IMR-90 (cell line): ENCODE results near the gene INHBE. TPM values are rescaled to one million over a fixed set of nuclear protein-coding genes. Genes with fewer than 3 reads are reported as not detected.

Source experiments
- ATAC-seq: fragments of 200-7000 bp; cut with Tn5 transposase; 2 replicates; pipeline ENCODE4 v1.9.1; 2020; ENCODE audit warnings: low read depth, mild to moderate bottlenecking, moderate library complexity
- BruUV-seq: library from RNA; stranded (reverse); fragments of 400-500 nt; replicated peaks from 2 replicates; lab custom pipeline; 2021; lab: Mats Ljungman, UMichigan
- CTCF ChIA-PET: fragments of 300-600 bp; formaldehyde crosslinking; extraction: SDS; loops from one replicate; lab custom pipeline; 2021; ENCODE audit warnings: antibody characterized with exemption; lab: Yijun Ruan, JAX
- POLR2A ChIA-PET: fragments of 300-600 bp; sonication (Branson Sonifier 250); formaldehyde crosslinking; loops from one replicate; lab custom pipeline; 2022; ENCODE audit warnings: antibody characterized with exemption; ENCODE audit not compliant: unreplicated experiment; lab: Charles Lee
- DNase-seq: peaks from one replicate; pipeline ENCODE4 v3.0.0; 2013
- H2AFZ ChIP-seq: replicated peaks from 2 replicates; pipeline ENCODE3; 2013; ENCODE audit warnings: low read length, mild to moderate bottlenecking; ENCODE audit not compliant: poor library complexity
- H2AK5ac ChIP-seq: 2 replicates; pipeline ENCODE4 v1.6.1; 2013; ENCODE audit warnings: low read depth, low read length, inconsistent platforms
- H2AK9ac ChIP-seq: replicated peaks from 2 replicates; pipeline ENCODE3; 2013; ENCODE audit warnings: mild to moderate bottlenecking, low read depth, low read length, moderate library complexity; ENCODE audit not compliant: poor library complexity
- H2BK120ac ChIP-seq: 2 replicates; pipeline ENCODE4 v1.6.1; 2013; ENCODE audit warnings: low read depth, low read length, inconsistent platforms
- H2BK15ac ChIP-seq: 3 replicates; pipeline ENCODE4 v1.6.1; 2013; ENCODE audit warnings: low read depth, low read length, inconsistent platforms
- H2BK20ac ChIP-seq: 2 replicates; pipeline ENCODE4 v1.6.1; 2013; ENCODE audit warnings: low read depth, mild to moderate bottlenecking, inconsistent platforms, low read length, moderate library complexity
- H2BK5ac ChIP-seq: 2 replicates; pipeline ENCODE4 v1.6.1; 2013; ENCODE audit warnings: mild to moderate bottlenecking, low read depth, low read length, inconsistent platforms; ENCODE audit not compliant: poor library complexity, severe bottlenecking
- H3K14ac ChIP-seq: replicated peaks from 2 replicates; pipeline ENCODE4 v1.6.1; 2013; ENCODE audit warnings: low read depth, low read length, inconsistent platforms
- H3K18ac ChIP-seq: 2 replicates; pipeline ENCODE4 v1.6.1; 2013; ENCODE audit warnings: low read depth, low read length, control low read depth
- H3K23ac ChIP-seq: 2 replicates; pipeline ENCODE4 v1.6.1; 2013; ENCODE audit warnings: low read depth, low read length, inconsistent platforms
- H3K27ac ChIP-seq: 2 replicates; pipeline ENCODE4 v1.5.1; 2013; ENCODE audit warnings: mild to moderate bottlenecking, control low read depth, low read length; ENCODE audit not compliant: insufficient read depth
- H3K27me3 ChIP-seq: 2 replicates; pipeline ENCODE4 v1.6.1; 2013; ENCODE audit warnings: low read length; ENCODE audit not compliant: control insufficient read depth, insufficient read depth
- H3K36me3 ChIP-seq: 2 replicates; pipeline ENCODE4 v1.6.1; 2013; ENCODE audit warnings: low read length, mixed read lengths; ENCODE audit not compliant: control insufficient read depth, insufficient read depth
- H3K4ac ChIP-seq: 2 replicates; pipeline ENCODE4 v1.6.1; 2013; ENCODE audit warnings: low read depth, low read length, inconsistent platforms
- H3K4me1 ChIP-seq: 2 replicates; pipeline ENCODE4 v1.6.1; 2013; ENCODE audit warnings: low read length, mixed read lengths; ENCODE audit not compliant: control insufficient read depth, insufficient read depth
- H3K4me2 ChIP-seq: 2 replicates; pipeline ENCODE4 v1.6.1; 2013; ENCODE audit warnings: low read depth, mild to moderate bottlenecking, control low read depth, low read length, moderate library complexity
- H3K4me3 ChIP-seq: 2 replicates; pipeline ENCODE4 v1.5.1; 2013; ENCODE audit warnings: low read depth, mild to moderate bottlenecking, control low read depth, low read length, moderate library complexity; ENCODE audit not compliant: insufficient read depth
- H3K56ac ChIP-seq: 2 replicates; pipeline ENCODE4 v1.6.1; 2013; ENCODE audit warnings: low read length, inconsistent platforms; ENCODE audit not compliant: insufficient read depth; ENCODE audit errors: extremely low read depth
- H3K79me1 ChIP-seq, 2 experiments: 2 replicates each; pipeline ENCODE4 v1.6.1; 2013; ENCODE audit warnings: low read length in 2 of 2, inconsistent platforms in 1 of 2, low read depth in 1 of 2
- H3K9ac ChIP-seq: 2 replicates; pipeline ENCODE4 v1.6.1; 2013; ENCODE audit warnings: low read depth, low read length, control low read depth
- H3K9me1 ChIP-seq: 2 replicates; pipeline ENCODE4 v1.6.1; 2013; ENCODE audit warnings: low read length, inconsistent platforms; ENCODE audit not compliant: insufficient read depth
- H3K9me3 ChIP-seq: 2 replicates; pipeline ENCODE4 v1.6.1; 2013; ENCODE audit warnings: low read length; ENCODE audit not compliant: control insufficient read depth, insufficient read depth
- H4K20me1 ChIP-seq: 2 replicates; pipeline ENCODE4 v1.6.1; 2013; ENCODE audit warnings: low read length, inconsistent platforms; ENCODE audit not compliant: insufficient read depth
- H4K5ac ChIP-seq: 2 replicates; pipeline ENCODE4 v1.6.1; 2013; ENCODE audit warnings: mild to moderate bottlenecking, low read depth, low read length, control low read depth
- H4K8ac ChIP-seq, 2 experiments: 2 replicates each; pipeline ENCODE4 v1.6.1; 2013; ENCODE audit warnings: low read depth in 2 of 2, low read length in 2 of 2, control low read depth in 1 of 2, inconsistent platforms in 1 of 2
- H4K91ac ChIP-seq: 2 replicates; pipeline ENCODE4 v1.6.1; 2013; ENCODE audit warnings: low read depth, low read length, inconsistent platforms; ENCODE audit not compliant: insufficient read depth
- BHLHE40 ChIP-seq: fragments of 150-350 bp; IDR thresholded peaks from 2 replicates; pipeline ENCODE4 v1.6.1; 2016; ENCODE audit warnings: mild to moderate bottlenecking, low read depth, low read length
- CEBPB ChIP-seq: IDR thresholded peaks from 2 replicates; pipeline ENCODE4 v1.6.1; 2012; ENCODE audit warnings: low read depth, low read length, improper control_type of control experiment
- CHD1 ChIP-seq: IDR thresholded peaks from 2 replicates; pipeline ENCODE4 v1.6.1; 2012; ENCODE audit warnings: low read depth, low read length, improper control_type of control experiment
- ELK1 ChIP-seq: fragments of 150-350 bp; IDR thresholded peaks from 2 replicates; pipeline ENCODE4 v1.6.1; 2016; ENCODE audit warnings: low read depth, mild to moderate bottlenecking, low read length, moderate library complexity, borderline replicate concordance
- FOS ChIP-seq: fragments of 150-350 bp; IDR thresholded peaks from 2 replicates; pipeline ENCODE4 v1.6.1; 2016; ENCODE audit warnings: low read depth, low read length
- MAFK ChIP-seq: IDR thresholded peaks from 2 replicates; pipeline ENCODE4 v1.6.1; 2012; ENCODE audit warnings: low read depth, low read length, improper control_type of control experiment
- MAZ ChIP-seq: IDR thresholded peaks from 2 replicates; pipeline ENCODE4 v1.6.1; 2012; ENCODE audit warnings: low read depth, mild to moderate bottlenecking, low read length, improper control_type of control experiment, moderate library complexity, borderline replicate concordance
- MXI1 ChIP-seq: IDR thresholded peaks from 2 replicates; pipeline ENCODE4 v1.6.1; 2012; ENCODE audit warnings: low read depth, mild to moderate bottlenecking, low read length, moderate library complexity, borderline replicate concordance
- NFE2L2 ChIP-seq: fragments of 150-350 bp; IDR thresholded peaks from 2 replicates; pipeline ENCODE4 v1.6.1; 2016; ENCODE audit warnings: low read depth, mild to moderate bottlenecking, low read length
- POLR2A ChIP-seq: IDR thresholded peaks from 2 replicates; pipeline ENCODE4 v1.6.1; 2012; ENCODE audit warnings: mild to moderate bottlenecking, low read depth, low read length
- RAD21 ChIP-seq: IDR thresholded peaks from 2 replicates; pipeline ENCODE4 v1.6.1; 2012; ENCODE audit warnings: low read length, improper control_type of control experiment
- RCOR1 ChIP-seq: IDR thresholded peaks from 2 replicates; pipeline ENCODE4 v1.6.1; 2012; ENCODE audit warnings: mild to moderate bottlenecking, low read length, improper control_type of control experiment; ENCODE audit not compliant: insufficient replicate concordance
- RFX5 ChIP-seq: IDR thresholded peaks from 2 replicates; pipeline ENCODE4 v1.8.0; 2012; ENCODE audit warnings: low read depth, mild to moderate bottlenecking, low read length, moderate library complexity
- SMC3 ChIP-seq: fragments of 150-350 bp; IDR thresholded peaks from 2 replicates; pipeline ENCODE4 v1.6.1; 2016; ENCODE audit warnings: low read depth, mild to moderate bottlenecking, antibody characterized with exemption, low read length, moderate library complexity
- WGBS, 2 experiments: methylation state at CpG; one replicate each; pipeline versions ENCODE4 v1.1.5 to v1.1.7; 2013; ENCODE audit warnings: missing lambda C conversion rate in 2 of 2; ENCODE audit not compliant: insufficient read length in 1 of 2; ENCODE audit errors: extremely low coverage in 2 of 2; 5-methylcytosine and 5-hydroxymethylcytosine counted together
- dilution Hi-C: fragments of 300-500 bp; cut with HindIII; formaldehyde crosslinking; loops from one replicate; pipeline ENCODE4 v1.14.3; 2018; ENCODE audit warnings: low sequenced_read_pairs; ENCODE audit not compliant: unreplicated experiment
- in situ Hi-C: fragments of 300-500 bp; cut with MboI; formaldehyde crosslinking; loops from 3 replicates; pipeline ENCODE4 v1.14.3; 2019; ENCODE audit warnings: low sequenced_read_pairs, inconsistent platforms, mixed read lengths
- intact Hi-C: fragments of 100-400 bp; cut with micrococcal nuclease; formaldehyde crosslinking; loops from 2 replicates; pipeline ENCODE4 v1.10.0; 2022
- polyA plus RNA-seq, 3 experiments: library from polyadenylated mRNA; depleted of rRNA; stranded (reverse); fragments of >200 nt; gene quantifications; 2 replicates each; pipeline ENCODE4 v1.2.3, GENCODE V29; 2012; ENCODE audit warnings: low replicate concordance in 1 of 3
- total RNA-seq: library from RNA; depleted of rRNA; stranded (reverse); fragments of >200 nt; gene quantifications from 2 replicates; pipeline ENCODE4 v1.2.3, GENCODE V29; 2012
- TF ChIP-seq, protein P1 (sequence below): conservative IDR thresholded peaks from 2 replicates; pipeline ENCODE4 v1.5.1; 2012; ENCODE audit warnings: mild to moderate bottlenecking, low read depth, low read length, improper control_type of control experiment
- TF ChIP-seq, protein P2 (sequence below): fragments of 150-350 bp; IDR thresholded peaks from 2 replicates; pipeline ENCODE4 v1.6.1; 2017; ENCODE audit warnings: mild to moderate bottlenecking, antibody characterized with exemption, low read length, low read depth

INHBE gene
- total and polyA plus RNA-seq, 2 of the 4 experiments (the other 2 are of a cell fraction), result 0.90 to 1.7 TPM

GRCh38 chr12:57473886-57474285, 18.8 kb downstream of the INHBE start:
- TF ChIP-seq CEBPB (no peak), NFE2L2 (no peak), MAFK (no peak), ELK1 (no peak), RFX5 (no peak), FOS (no peak), CHD1 (no peak), MXI1 (no peak), MAZ (no peak), SMC3 (no peak), BHLHE40 (no peak), RAD21 (no peak), POLR2A (no peak), RCOR1 (no peak)
- TF ChIP-seq, protein P1, sequence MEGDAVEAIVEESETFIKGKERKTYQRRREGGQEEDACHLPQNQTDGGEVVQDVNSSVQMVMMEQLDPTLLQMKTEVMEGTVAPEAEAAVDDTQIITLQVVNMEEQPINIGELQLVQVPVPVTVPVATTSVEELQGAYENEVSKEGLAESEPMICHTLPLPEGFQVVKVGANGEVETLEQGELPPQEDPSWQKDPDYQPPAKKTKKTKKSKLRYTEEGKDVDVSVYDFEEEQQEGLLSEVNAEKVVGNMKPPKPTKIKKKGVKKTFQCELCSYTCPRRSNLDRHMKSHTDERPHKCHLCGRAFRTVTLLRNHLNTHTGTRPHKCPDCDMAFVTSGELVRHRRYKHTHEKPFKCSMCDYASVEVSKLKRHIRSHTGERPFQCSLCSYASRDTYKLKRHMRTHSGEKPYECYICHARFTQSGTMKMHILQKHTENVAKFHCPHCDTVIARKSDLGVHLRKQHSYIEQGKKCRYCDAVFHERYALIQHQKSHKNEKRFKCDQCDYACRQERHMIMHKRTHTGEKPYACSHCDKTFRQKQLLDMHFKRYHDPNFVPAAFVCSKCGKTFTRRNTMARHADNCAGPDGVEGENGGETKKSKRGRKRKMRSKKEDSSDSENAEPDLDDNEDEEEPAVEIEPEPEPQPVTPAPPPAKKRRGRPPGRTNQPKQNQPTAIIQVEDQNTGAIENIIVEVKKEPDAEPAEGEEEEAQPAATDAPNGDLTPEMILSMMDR, result no peak
- TF ChIP-seq, protein P2, sequence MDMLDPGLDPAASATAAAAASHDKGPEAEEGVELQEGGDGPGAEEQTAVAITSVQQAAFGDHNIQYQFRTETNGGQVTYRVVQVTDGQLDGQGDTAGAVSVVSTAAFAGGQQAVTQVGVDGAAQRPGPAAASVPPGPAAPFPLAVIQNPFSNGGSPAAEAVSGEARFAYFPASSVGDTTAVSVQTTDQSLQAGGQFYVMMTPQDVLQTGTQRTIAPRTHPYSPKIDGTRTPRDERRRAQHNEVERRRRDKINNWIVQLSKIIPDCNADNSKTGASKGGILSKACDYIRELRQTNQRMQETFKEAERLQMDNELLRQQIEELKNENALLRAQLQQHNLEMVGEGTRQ, result no peak
- no peak overlapping the region for H4K8ac ChIP-seq
- DNase-seq, result no peak
- H3K4me1 ChIP-seq, result 0 out of 2 replicates have a peak, but pooled peaks cover 2% of the 10 kb centered on the region
- no peak overlapping the region for H2AFZ ChIP-seq
- H3K4me2 ChIP-seq, result no peak overlapping the region
- H2BK15ac ChIP-seq, result no peak overlapping the region
- no peak overlapping the region for H3K23ac ChIP-seq
- no peak overlapping the region for H3K14ac ChIP-seq
- H3K9me3 ChIP-seq, result no peaks in the 10 kb centered on the region; the same call in 1 of the 2 replicates
- no peak overlapping the region for H3K4me3 ChIP-seq
- no TSS peak for BruUV-seq
- no peak overlapping the region for H3K4ac ChIP-seq
- no peaks in the 10 kb centered on the region for H3K9me1 ChIP-seq
- H4K20me1 ChIP-seq, result no peaks in the 10 kb centered on the region
- no peaks in the 10 kb centered on the region for H3K36me3 ChIP-seq
- intact Hi-C loops, result no loop called here
- ATAC-seq, result no peak
- no peak overlapping the region for H3K18ac ChIP-seq
- no peak overlapping the region for H3K27ac ChIP-seq
- H2BK20ac ChIP-seq, result no peak overlapping the region
- H2AK9ac ChIP-seq, result no peak overlapping the region
- POLR2A ChIA-PET, result no interaction called here
- H2BK120ac ChIP-seq, result no peak overlapping the region
- no peak overlapping the region for H2AK5ac ChIP-seq
- H3K56ac ChIP-seq, result no peak overlapping the region
- H2BK5ac ChIP-seq, result no peak overlapping the region
- dilution Hi-C loops, result no loop called here
- peaks cover 58% of the 10 kb centered on the region for H3K27me3 ChIP-seq
- CTCF ChIA-PET, result interaction anchor here (1.1 to 1.9 kb wide), 3 partner anchors 11 to 19 kb away, joined by 3 to 8 read pairs (median 3); partner anchors contain the start of genes GLI1 and INHBE
- H3K9ac ChIP-seq, result no peak overlapping the region
- H4K91ac ChIP-seq, result no peak overlapping the region
- H3K79me1 ChIP-seq, result no peaks in the 10 kb centered on the region
- H4K5ac ChIP-seq, result no peak overlapping the region
- WGBS, 2 experiments, result no CpG with 5 or more reads among the region's 5 CpGs
- in situ Hi-C loops, result no loop called here
